ENCODE data around the gene SCG5.

The SCG5 gene

GRCh38 chr15:32692286-32692685 is 50.8 kb downstream of the SCG5 start:
- no peak for DNase-seq

- no peak for DNase-seq
Observed at GRCh38 chr15:32694222-32694983, 52.9 kb downstream of the SCG5 start.

DNA sequence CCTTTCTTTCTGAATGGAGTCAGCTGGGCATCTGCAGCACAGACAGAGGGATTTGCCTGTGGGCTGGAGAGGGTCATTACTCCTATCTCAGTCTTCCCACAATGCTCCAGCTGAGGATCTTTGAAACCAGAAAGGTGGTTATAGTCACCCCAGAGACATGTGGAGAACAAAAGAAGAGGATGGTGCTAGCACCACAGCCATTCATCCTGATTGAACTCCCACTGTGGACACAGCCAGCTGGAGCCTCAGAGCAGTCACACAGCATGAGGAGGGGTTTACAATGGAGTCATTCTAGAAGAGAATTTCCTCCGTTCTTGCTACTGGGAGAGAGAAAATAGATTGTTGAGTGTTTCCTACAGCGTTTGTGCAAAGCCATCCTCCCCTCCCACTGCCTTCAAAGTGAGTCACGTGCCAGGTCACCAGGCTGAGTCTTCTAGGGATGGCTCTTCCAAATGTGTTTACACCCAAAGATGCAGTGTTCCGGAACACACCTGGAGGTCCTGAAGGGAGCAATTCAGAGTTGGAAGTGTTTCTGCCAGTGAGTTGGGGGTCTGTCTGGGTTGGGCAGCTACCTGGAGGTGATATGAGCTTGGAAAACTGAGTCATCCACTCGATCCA is 57.4 kb downstream of the SCG5 start:
- DNase-seq: no peak

DNA sequence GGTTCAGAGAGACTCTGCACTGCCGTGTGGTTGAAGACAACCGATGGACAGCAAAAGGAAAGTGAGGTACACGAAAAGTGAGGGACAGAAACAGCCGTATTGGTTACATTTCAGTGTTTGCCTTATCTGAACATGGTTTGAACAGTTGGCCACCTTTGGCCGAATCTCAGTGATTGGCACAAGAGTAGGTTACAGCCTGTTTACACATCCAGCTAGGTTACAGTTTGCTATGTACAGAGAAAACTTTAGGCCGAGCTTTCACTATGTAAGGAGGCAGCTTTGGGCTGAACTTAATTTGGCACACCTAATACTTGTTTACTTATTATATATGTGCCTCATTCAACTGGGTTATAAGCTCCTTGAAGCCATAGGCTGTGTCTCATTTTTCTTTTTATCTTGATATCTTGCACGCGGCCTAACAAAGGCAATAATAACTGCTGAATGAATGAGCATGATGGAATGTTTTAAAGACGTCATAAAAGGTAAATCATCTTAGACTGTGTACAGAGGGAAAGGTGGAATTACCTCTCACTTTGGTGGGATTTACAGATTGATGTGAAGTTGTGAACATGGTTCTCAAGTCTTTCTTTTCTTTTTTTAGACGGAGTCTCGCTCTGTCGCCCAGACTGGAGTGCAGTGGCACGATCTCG is 59.1 kb downstream of the SCG5 start:
- no peak for DNase-seq

DNA sequence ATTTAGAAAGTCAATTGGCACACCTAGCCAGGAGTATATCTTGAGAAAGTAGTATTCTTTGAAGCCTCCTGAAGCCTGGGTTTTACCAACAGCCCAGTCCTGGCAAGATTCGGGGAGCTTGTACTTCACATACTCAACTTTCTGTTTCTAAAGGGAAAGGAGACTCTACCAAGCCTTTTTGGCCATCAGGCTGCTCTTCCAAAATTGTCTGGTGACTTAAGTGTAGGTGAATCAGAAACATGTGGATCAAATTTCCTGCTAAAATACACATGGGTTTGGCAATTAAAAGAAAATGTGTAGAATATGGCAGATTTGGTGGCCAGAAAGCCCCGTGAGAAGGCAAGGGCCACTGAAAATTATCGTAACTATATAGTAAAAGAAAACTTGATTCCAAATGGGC is 60.4 kb downstream of the SCG5 start:
- no peak for DNase-seq

- DNase-seq: no peak
Observed at GRCh38 chr15:32704395-32704981, 63.0 kb downstream of the SCG5 start.

DNA sequence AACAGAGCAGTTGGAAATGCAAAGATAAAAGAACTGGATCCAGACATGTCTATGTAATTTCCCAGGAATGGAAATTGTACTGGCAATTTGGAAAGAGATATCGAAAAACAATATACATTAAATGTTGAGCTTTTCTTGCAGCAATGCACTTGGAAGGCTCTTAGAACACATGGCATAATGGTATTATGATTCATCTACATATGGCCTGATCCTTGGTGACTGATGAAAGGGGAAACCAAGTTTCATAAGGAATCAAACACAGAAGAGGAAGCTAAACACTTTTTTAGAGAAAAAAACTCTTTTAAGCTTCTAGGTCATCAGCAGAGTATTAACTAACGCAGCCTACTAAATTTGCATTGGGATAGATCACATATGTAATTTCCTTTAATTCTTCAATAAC is 63.9 kb downstream of the SCG5 start:
- DNase-seq: no peak

DNA sequence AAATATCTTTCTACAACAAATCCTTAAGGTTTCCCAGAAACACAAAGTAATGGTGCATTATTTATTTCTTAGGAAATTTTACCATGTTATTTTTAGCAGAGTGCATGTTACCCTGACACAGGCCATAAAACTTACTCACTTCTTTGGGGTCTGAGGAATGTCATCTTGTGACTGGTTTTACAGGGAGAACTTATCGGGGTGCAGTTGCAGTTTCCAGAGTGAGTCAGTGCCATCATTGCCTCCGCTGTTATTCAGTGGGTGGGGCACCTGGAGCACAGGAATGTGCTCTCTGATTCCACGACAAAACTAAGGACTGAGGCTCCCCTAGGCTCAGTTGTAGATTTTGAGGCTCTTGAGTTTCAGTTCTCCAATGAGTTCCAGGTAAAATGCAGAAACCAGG is 65.2 kb downstream of the SCG5 start:
- DNase-seq: no peak

DNA sequence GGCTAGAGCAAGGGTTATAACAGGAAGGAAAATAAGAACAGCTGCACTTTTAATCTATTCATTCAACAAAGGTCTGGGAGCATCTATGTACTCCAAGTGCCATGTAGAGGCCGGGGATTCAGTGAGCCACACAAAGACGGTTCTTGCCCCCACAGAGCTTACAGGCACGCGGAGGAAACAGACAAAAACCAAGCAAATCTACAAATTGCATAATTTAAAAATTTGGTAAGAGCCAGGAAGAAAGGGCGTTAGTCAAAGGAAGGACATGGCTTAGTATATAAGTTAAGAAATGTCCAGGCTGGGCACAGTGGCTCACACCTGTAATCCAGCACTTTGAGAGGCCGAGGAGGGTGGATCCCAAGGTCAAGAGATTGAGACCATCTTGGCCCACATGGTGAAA is 65.9 kb downstream of the SCG5 start:
- DNase-seq: no peak

GRCh38 chr15:32709295-32710033 is 68.0 kb downstream of the SCG5 start:
- no peak for DNase-seq

DNA sequence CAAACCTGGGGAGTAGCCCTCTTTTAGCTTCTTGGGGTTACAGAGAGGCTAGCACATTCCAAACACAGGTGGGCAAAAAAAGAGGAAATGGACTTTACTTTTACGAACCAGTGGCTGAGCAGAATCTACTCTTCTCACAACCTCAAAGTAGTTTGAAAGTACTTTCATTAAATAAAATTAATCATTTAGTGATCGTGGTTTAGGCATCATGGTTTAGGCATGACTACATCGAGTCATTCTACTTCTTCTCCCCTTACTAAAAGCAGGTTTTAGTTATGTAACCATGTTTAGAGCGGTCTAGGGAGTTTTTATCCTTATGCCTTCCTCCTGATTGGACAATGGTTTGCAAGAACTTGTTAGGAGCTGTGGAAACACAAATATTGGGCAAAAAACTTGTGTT is 73.8 kb downstream of the SCG5 start:
- DNase-seq: no peak

- no peak for DNase-seq
Observed at GRCh38 chr15:32716216-32716914, 74.9 kb downstream of the SCG5 start.

GRCh38 chr15:32716915-32717425 is 75.5 kb downstream of the SCG5 start:
- DNase-seq: no peak

GRCh38 chr15:32717426-32718226 is 76.1 kb downstream of the SCG5 start, which contains the start of gene GREM1:
GREM1 (plus strand) TSS chr15:32718004; CDS start chr15:32730691, 12,687 bp downstream.
- DNase-seq: no peak

DNA sequence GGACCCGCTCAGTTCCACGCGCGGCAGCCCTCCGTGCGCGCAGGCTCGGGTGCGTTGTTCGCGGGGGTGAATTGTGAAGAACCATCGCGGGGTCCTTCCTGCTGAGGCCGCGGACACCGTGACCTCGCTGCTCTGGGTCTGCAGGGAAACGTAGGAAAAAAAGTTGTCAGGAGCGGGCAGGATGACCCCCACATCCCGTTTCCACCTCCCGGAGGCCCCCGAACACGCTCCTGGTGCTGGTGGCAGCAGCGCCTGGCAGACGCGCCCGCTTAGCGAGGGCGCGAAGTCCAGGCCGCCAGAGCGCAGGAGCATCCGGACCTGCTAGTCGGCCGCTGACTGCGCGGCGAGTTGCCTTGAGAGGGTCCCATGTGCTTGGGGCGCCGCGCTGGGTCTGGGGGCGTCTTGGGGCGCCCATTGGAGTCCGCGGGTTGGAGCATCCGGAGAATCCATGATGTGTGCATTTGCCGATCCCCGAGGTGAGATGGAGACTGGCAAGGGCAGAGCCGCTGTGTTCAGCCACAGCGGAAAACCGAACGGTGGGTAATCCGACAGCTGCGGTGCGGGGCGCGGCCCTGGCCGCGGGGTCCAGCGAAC is 76.8 kb downstream of the SCG5 start:
- no peak for DNase-seq

DNA sequence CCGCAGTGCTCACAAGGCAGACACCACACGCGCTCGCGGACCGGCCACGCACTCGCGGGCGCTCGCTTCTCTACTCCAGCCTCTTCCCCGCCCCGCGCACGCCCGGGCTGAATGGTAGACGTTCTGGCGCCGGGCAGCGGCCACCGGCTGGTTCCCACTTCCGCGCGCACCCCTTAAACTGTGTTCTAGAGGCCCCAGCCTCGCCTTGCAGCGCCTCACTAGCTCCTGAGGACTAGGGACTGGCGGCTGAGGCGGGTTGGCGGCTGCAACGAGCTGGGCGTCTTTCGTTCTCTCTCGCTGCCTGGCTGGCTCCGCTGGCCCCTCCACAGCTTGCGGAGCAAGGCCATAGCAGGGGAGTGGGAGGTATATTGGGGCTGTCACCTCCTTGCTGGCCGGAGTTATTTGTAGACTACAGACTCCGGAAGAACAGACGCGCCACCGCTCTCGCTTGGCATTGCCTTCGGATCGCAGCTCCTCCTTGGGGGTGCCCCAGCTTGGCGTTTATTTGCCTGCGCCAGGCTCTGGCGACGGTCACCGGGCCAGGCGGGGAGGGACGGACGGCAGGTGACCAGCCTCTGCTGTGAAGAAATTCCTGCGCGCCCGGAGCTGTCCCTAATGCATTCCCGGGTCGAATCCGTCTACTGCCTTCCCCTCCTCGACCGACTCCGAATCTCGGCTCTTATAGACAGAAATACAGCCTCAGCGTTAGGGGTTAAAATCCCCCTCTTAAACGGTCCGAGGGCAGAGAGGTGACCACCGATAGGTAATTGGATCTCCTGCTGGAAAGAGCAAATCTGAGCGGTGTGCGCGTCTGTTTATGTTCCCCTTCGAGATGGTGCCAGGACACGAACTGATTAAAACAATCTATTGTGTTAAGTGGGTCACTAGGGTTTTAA is 77.6 kb downstream of the SCG5 start:
- DNase-seq: no peak

DNA sequence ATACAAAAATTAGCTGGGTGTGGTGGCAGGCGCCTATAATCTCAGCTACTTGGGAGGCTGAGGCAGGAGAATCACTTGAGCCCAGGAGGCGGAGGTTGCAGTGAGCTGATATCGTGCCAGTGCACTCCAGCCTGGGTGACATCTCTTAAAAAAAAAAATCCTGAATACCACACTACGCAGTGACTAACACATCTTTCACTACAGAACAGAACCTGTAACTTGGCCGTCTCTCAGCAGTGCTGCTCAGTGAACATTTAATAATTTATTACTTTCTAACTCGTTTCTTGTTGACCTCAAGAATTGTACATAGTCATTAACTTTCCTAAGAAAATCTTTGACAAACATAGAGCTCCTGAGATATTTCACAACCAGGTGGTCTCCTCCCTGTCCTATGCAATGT is 80.1 kb downstream of the SCG5 start:
- DNase-seq: no peak

GRCh38 chr15:32722136-32722535 is 80.6 kb downstream of the SCG5 start:
- no peak for DNase-seq

DNA sequence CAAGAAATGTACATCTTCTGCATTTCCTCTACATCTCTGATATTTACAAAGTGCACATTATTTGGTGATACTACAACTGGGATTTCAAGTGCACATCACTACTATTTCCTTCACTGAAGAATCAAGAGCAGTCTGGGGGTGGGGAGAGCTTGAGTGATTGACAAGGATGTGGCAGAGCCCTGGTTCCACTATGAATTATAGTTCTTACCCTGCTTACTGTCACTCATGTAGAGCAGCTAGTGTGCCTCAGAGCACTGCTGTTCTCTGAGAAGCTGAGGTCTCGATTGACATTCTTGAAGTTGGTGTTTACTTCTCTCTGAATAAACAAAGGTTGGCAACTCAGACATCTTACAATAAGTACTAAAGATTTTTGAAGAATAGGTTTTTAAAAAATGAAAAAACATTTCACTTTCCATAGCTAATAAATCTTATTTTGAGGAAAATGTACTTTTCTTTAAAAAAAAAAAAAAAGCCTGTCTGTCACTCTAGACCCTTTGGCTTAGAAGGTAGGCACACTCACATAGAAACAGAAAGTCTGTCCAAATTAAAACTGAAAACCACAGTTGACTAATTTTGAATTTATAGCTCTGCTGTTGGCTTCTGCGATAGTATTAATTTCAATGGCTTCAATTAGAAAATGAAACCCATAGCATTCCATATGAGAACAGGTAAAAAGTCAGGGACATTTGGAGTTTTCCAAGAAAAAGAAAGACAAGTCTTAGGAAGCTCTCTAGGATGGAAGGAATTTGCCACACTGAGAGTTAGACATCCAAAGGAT is 81.8 kb downstream of the SCG5 start:
- DNase-seq: no peak
